GM12875 (cell line): Measurements from ENCODE around the gene INHBA.

ENCODE experiments used
- H3K4me3 ChIP-seq: one replicate; pipeline ENCODE4 v1.5.1; 2011; ENCODE audit warnings: low read depth, low read length, control low read depth
- TF ChIP-seq, protein P1 (sequence below): IDR thresholded peaks from 2 replicates; pipeline ENCODE4 v1.5.1; 2011; ENCODE audit warnings: low read depth, mild to moderate bottlenecking, control low read depth, inconsistent platforms, low read length, moderate library complexity, borderline replicate concordance; ENCODE audit not compliant: insufficient read depth

INHBA gene

DNA sequence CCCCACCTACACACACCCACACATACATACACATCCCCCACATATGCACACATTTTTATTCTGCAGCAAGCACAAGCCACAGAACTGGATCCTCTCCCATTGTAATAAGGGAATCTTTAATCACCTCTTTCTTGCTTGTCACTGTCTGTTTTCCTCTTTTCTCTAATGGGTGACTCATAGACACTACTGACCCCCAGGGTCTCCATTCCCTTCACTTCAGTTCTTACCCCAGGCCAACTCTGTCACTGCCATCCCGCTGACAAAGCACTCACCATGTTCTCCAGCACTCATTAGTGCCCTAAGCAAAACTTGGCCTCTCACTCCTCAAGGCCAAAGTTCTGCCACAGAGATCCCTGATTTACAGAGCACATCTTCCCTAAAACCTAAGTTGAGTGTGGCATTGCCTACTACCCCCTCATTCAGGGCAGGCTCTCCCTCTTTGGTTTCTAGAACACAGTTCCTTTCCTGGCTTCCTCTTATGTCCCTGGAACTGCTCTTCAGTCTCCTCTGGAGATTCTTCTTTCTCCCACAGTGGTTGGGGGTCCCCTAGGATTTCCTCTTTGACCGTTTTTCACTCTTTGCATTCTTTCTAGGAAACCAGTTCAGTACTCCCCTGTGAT, 39.6 kb upstream of the INHBA start:
- H3K4me3 ChIP-seq = no peak overlapping the region
- TF ChIP-seq, protein P1, sequence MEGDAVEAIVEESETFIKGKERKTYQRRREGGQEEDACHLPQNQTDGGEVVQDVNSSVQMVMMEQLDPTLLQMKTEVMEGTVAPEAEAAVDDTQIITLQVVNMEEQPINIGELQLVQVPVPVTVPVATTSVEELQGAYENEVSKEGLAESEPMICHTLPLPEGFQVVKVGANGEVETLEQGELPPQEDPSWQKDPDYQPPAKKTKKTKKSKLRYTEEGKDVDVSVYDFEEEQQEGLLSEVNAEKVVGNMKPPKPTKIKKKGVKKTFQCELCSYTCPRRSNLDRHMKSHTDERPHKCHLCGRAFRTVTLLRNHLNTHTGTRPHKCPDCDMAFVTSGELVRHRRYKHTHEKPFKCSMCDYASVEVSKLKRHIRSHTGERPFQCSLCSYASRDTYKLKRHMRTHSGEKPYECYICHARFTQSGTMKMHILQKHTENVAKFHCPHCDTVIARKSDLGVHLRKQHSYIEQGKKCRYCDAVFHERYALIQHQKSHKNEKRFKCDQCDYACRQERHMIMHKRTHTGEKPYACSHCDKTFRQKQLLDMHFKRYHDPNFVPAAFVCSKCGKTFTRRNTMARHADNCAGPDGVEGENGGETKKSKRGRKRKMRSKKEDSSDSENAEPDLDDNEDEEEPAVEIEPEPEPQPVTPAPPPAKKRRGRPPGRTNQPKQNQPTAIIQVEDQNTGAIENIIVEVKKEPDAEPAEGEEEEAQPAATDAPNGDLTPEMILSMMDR = no peak

DNA sequence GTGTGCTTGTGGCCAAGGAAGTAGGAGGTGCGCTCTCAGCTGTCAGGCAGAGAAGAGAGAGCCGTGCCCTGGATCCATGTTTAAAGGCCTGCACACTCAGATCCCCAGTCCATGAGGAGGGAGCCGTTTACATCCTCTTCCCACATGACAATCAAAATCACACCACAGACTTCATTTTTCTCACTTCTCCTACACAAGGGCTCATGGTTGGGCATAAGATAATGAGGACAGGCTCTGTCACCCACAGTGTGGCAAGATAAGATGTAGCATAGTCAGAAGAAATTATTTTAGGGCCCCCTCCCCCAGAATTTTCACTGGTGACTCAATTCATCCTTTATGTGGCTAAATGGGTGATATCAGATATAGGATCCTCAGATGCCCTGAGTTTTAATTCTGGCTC, 35.9 kb upstream of the INHBA start:
- H3K4me3 ChIP-seq = no peak overlapping the region
- TF ChIP-seq, protein P1 = no peak

DNA sequence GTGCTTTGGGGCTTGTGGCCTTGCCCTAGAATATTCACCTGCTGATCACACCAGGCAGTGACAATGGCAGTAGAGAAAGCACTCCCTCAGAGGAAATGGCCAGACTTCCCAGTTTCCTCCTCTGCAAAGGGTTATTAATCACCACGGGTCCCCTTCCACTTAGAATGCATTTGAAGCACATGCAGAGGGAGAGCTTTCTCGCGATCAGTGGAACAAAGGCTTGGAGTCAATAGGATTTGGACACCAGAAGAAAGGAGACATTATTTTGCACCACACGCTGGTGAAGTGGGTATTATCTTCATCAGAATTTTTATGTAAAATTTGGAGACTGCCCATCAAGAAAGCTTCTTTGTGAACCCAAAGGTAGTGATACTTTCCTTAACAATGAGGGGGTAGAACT, 35.4 kb upstream of the INHBA start:
- TF ChIP-seq, protein P1 = no peak
- no peak overlapping the region for H3K4me3 ChIP-seq

DNA sequence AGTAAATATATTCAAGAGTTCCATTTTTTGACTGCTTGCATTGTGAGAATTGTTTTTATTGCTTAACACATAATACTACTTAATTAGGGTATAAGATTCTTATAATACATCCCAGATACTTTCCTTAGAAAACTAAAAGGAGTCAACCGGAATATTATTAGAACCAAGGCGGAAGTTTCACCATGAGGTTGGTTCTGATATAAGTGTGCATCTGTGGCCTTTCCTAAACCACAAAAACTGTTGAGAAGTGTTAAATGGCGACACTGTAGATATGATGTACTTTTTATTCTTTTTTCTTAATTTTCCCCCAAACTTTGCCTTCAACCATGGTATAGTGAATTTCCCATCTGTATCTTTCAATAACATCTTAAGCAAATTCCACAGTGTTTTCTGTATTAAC, 32.3 kb upstream of the INHBA start:
- TF ChIP-seq, protein P1 = no peak

DNA sequence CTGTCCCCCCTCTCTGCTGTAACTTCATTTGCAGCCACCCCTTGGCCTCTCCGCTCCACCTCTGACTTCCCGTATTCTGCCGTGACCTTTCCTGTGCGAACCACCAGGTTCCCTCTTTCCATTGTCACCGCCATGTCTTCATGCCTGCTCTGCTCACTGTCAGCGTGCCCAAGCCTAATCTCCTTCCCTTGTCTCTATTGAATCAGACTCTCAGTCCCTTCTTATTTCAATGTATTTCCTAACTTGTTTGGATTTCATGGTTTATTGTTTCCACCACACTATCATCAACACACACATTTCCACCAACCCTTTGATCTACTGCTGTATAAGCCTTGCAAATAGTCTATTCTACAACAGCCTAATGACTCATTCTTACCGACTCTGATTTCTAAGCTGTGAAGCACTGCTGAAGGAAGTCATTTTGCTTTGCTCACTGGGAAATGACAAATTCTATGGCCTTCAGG, 30.0 kb upstream of the INHBA start:
- no peak overlapping the region for H3K4me3 ChIP-seq
- TF ChIP-seq, protein P1 = no peak

More for the DNA sequence above, 32.3 kb upstream of the INHBA start:
- H3K4me3 ChIP-seq = no peak overlapping the region

DNA sequence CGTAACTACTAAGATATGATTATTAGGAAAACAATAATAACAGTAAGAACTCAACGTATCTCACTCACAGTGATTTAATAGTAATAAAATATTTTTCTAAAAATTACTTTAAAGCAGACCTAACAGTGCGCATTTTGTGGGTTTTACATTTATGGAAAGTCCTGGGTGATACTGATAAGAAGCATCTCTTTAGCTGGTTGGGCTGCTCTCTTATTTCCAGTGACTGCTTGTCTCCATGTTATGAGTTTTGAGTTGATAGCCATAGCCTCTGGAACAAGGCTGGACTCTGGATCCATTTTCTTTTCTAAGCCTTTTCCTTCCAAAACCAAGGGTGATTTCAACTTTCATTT, 29.5 kb upstream of the INHBA start:
- H3K4me3 ChIP-seq = no peak overlapping the region
- TF ChIP-seq, protein P1 = no peak
